Stimulated activated CD4-positive, alpha-beta T cell treated with anti-CD3 and anti-CD28 coated beads, Interleukin-2, amount 100 ng/mL, for 24 hours (primary cell): ENCODE measurements around the gene GNE.
"Not testable (repeated sequence)": the region's sequence is repeated elsewhere in the genome, so short reads cannot be mapped to it uniquely, and the experiment has no call there.

ENCODE experiments used
- DNase-seq, 2 donors: peaks; one replicate each; pipeline ENCODE4 v3.0.0-alpha.2; 2020

GNE gene

GRCh38 chr9:36268007-36268427 lies 9.8 kb upstream of the GNE start:
- DNase-seq: no peak

- DNase-seq: no peak
These were observed 6.6 kb upstream of the GNE start for GRCh38 chr9:36264896-36265295.

DNA sequence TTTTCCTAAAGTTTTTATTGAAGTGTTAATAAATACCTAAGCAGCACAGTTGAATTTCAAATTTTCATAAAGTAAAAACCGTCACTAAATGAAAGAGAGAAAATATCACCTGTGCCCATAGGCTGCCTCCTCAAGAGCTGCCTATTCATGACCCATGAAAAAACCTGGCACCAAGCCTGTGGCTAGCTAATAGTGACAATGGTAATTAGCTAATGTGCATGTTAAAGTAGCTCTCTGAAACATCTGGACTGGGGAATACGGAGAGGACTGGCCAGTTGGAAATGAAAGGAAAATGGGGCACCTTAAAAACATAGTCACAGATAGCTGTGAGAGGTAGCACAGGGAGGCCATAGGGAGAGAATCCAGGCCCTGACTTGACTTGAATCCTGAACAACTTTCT lies 5.4 kb upstream of the GNE start:
- no peak for DNase-seq

- no peak for DNase-seq
These were observed 817 bp upstream of the GNE start for GRCh38 chr9:36258996-36259533.

GRCh38 chr9:36251428-36251827 lies 6.8 kb downstream of the GNE start:
- no peak for DNase-seq

GRCh38 chr9:36250079-36250478 lies 8.2 kb downstream of the GNE start:
- no peak for DNase-seq

DNA sequence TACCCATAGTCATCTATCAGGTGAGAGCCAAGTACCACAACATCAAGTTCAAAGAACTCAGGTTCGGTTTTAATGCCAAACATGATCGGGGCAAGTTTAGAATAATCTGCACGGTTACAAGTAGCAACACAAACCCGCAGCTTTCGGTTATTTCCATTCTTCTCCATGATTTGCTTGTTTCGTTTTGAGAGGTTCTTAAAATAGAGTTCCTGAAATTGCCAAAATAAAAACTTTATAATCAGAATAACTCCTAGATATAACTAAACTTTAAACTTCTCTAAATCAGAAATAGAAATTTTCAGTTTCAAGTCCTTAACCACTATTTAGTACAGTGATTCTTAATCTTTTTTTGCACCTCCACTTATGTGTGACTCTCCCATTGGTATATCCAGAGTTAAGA lies 9.1 kb downstream of the GNE start:
- no peak for DNase-seq

GRCh38 chr9:36248061-36248460 lies 10.2 kb downstream of the GNE start:
- DNase-seq: not testable (repeated sequence)

- no peak for DNase-seq
These were observed 10.9 kb downstream of the GNE start for GRCh38 chr9:36247356-36247755.

DNA sequence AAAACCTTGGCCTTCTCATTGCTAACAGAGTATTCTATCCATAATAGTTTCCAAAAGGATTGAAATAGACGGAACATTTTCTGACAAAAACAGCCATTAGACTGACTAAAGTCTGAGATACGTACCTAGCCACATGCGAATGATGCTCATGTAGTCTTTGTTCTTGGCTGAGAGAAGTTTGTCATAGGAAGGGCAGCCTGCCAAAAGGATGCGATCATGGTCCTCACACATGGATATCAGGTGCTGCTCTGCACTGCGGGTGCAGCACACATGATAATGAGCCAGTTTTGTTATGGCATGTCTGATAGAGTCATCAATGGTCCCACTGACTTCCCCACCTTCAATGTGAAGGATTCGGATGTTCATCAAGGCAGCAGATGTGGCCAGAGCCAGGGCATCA lies 12.3 kb downstream of the GNE start:
- no peak for DNase-seq

DNA sequence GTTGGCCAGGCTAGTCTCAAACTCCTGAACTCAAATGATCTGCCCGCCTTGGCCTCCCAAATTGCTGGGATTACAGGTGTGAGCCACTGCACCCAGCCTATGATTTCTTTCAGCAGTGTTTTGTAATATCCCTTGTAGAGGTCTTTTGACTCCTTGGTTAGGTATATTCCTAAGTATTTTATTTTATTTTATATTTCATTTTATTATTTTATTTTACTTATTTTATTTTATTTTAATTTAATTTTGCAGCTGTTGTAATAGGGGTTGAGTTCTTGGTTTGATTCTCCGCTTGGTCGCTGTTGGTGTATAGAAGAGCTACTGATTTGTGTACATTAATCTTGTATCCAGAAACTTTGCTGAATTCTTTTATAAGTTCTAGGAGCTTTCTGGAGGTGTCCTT lies 18.6 kb downstream of the GNE start:
- DNase-seq: not testable (repeated sequence)

DNA sequence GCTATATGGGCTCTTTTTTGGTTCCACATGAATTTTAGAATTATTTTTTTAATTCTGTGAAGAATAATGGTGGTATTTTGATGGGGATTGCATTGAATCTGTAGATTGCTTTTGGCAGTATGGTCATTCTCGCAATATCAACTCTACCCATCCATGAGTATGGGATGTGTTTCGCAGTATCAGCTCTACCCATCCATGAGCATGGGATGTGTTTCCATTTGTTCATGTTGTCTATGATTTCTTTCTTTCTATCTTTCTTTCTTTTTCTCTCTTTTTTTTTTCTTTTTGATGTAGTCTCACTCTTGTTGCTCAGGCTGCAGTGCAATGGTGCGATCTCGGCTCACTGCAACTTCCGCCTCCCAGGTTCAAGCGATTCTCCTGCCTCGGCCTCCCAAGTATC lies 19.0 kb downstream of the GNE start:
- not testable (repeated sequence) for DNase-seq

DNA sequence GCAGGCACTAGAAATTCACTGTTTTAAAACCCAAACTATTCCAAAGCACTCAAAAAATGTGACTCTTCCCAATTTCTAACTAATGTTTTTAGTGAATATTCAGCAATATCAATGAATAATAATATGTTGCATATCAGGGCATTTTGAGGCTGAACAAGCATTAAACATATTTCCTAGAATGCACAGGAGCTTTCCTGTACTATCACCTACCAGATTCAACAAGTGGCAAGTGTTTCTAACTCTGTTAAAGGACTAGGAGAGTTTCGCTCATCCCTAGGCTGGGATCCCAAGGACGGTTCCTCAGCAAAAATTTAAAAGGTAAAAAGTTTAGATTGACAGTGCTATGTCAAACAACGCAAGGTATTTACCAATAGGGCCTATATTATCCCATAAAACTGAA lies 21.0 kb downstream of the GNE start:
- DNase-seq: no peak

DNA sequence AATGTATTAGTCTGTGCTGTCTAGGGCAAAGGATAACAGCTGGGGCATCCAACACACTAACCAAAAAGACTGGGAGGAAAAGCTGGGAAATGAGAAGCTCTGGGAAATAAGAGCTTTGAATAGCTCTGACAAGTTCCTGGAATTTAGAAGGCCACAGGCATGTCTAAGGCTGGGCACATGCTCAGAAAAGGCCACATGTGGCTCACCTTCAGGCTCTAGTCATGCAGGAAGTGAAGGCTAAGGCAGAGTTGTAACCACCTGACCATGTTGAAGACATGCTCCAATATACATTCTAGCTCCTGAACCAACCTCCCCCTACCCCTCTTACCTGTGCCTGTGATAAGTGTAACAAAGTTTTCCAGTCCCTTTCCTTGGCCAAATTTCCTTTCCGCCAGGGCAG lies 35.8 kb downstream of the GNE start:
- DNase-seq: no peak

GRCh38 chr9:36221667-36222066 lies 36.6 kb downstream of the GNE start:
- no peak for DNase-seq

GRCh38 chr9:36218411-36218901 lies 39.8 kb downstream of the GNE start:
- no peak for DNase-seq

- no peak for DNase-seq
These were observed 40.2 kb downstream of the GNE start for GRCh38 chr9:36218011-36218410.

GRCh38 chr9:36217256-36217968 lies 40.8 kb downstream of the GNE start:
- DNase-seq: no peak

- no peak for DNase-seq
These were observed 43.7 kb downstream of the GNE start for GRCh38 chr9:36214571-36214970.

DNA sequence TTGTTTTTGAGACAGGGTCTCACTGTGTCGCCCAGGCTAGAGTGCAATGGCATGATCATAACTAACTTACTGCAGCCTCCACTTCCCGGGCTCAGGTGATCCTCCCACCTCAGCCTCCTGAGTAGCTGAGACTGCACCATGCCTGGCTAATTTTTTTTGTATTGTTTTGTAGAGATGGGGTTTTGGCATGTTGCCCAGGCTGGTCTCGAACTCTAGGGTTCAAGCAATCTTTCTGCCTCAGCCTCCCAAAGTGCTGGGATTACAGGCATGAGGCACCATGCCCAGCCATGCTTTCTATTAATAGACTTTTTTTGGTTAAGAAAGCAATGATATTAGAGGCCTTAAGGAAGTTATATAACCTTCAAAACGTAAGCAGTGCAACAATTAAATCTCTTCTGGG lies 44.3 kb downstream of the GNE start:
- DNase-seq: no peak

GRCh38 chr9:36213387-36213786 lies 44.9 kb downstream of the GNE start:
- no peak for DNase-seq

DNA sequence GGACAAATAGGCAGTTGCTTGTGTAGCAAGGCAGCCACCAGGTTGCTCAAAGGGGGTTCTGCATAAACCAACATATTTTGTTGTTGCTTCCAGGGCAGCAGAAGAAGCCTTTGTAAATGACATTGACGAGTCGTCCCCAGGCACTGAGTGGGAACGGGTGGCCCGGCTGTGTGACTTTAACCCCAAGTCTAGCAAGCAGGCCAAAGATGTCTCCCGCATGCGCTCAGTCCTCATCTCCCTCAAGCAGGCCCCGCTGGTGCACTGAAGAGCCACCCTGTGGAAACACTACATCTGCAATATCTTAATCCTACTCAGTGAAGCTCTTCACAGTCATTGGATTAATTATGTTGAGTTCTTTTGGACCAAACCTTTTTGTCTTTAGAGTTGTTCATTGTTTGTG lies 46.7 kb downstream of the GNE start:
- no peak for DNase-seq

DNA sequence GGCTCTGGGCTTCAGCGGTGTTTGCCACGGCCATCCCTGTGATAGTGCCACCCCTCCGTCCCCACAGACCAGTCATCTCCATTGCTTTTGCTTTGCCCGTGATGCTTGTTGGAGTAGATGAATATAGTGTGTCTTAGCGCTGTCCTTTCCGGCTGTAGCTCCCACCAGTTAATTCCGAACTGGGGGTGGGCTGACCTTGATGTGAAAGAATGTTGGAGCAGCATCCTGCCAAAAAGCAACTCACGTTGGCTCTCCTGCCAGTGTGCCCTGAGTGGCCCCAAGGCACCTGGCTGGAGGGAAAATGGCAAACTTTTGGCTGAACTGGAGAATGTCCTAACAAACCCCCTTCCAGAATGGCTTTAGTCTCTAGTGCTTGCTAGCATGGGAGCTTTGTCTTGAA lies 47.5 kb downstream of the GNE start:
- no peak for DNase-seq

DNA sequence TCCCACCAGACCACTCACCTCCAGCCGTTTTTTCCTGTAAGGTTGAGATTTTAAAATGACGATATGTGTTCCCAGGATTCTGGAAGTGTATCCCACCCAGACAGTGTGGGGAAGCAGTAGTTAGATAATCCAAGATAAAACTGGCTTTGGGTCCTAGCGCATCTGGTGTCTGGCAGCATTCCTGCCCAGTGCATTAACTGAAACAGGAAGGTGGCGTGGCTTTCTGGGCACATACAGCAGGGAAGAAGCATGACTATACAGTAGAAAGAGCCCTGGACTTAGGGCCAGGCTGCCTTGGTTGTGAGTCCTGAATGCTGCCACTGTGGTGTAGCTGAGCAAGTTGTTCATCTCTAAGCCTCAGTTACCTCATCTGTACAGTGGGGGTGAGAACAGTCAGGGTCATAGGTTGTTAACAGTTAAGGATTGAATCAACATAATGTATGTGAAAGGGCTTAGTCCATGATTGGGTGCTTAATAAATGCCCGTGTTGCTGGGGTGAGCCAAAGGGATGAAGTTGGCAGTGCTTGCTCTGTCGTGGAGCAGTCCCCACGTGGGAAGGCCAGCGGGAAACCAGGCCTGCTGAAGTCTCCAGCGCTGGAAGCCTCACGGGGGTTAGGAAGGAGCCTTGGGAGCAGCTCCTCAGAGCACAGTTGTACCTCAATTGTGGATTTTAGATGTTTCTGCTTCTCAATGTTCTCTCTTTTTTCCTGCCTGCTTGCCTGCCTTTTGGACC lies 49.6 kb downstream of the GNE start:
- DNase-seq: no peak
